HepG2 (cell line): ENCODE results near the gene ATP2C2. TPM values are rescaled to one million over a fixed set of nuclear protein-coding genes. Genes with fewer than 3 reads are reported as not detected.

Experiments used
- ATAC-seq: fragments of 200-7000 bp; cut with Tn5 transposase; 3 replicates; pipeline ENCODE4 v1.9.1; 2020; ENCODE audit warnings: mild to moderate bottlenecking, moderate library complexity
- BruUV-seq: library from RNA; stranded (reverse); fragments of 400-500 nt; replicated peaks from 2 replicates; lab custom pipeline; 2021; lab: Mats Ljungman, UMichigan
- CTCF ChIA-PET: fragments of 300-600 bp; formaldehyde crosslinking; extraction: SDS; loops from one replicate; lab custom pipeline; 2021; ENCODE audit warnings: low total read pairs, inconsistent platforms, low intra/inter-chr PET ratio; lab: Yijun Ruan, JAX
- POLR2A ChIA-PET: fragments of 350-600 bp; sonication (Branson Sonifier 250); formaldehyde crosslinking; loops from one replicate; lab custom pipeline; 2020; ENCODE audit warnings: antibody characterized with exemption, inconsistent platforms; lab: Yijun Ruan, JAX
- DNase-seq: peaks from one replicate; pipeline ENCODE4 v3.0.0-alpha.2; 2015; ENCODE audit warnings: low spot score
- FAIRE-seq: peaks from 3 replicates; lab custom pipeline; 2011; peaks lifted over from hg19 to GRCh38; lab: Jason Lieb, UNC
- H2AFZ ChIP-seq: one replicate; pipeline ENCODE4 v1.6.1; 2011; ENCODE audit warnings: low read length, inconsistent platforms
- H3K27ac ChIP-seq: fragments of 300-600 bp; 3 replicates; pipeline ENCODE4 v1.8.0; 2011; ENCODE audit warnings: mixed run types, mild to moderate bottlenecking, mixed read lengths, low read length, inconsistent platforms; ENCODE audit not compliant: insufficient read depth; ENCODE audit errors: extremely low read length
- H3K27me3 ChIP-seq, 2 experiments: fragments of 200-600 bp in 1 of 2; 2 replicates in 1 of 2; 3 replicates in 1 of 2; pipeline versions ENCODE4 v1.6.0 to v1.8.0; 2011; ENCODE audit warnings: low read length in 2 of 2, mild to moderate bottlenecking in 2 of 2, moderate library complexity in 2 of 2, inconsistent platforms in 1 of 2; ENCODE audit not compliant: insufficient read depth in 2 of 2, control insufficient read depth in 1 of 2
- H3K36me3 ChIP-seq, 2 experiments: fragments of 200-600 bp in 1 of 2; replicated peaks in 1 of 2; 2 replicates in 1 of 2; 3 replicates in 1 of 2; pipeline versions ENCODE4 v1.5.1 to v1.8.0; 2011; ENCODE audit warnings: low read length in 2 of 2, inconsistent platforms in 1 of 2; ENCODE audit not compliant: insufficient read depth in 2 of 2, control insufficient read depth in 1 of 2
- H3K4me1 ChIP-seq: 2 replicates; pipeline ENCODE4 v1.5.1; 2012; ENCODE audit warnings: low read length, inconsistent platforms; ENCODE audit not compliant: insufficient read depth
- H3K4me2 ChIP-seq: 2 replicates; pipeline ENCODE4 v1.6.0; 2011; ENCODE audit warnings: low read depth, low read length, inconsistent platforms
- H3K4me3 ChIP-seq, 3 experiments: fragments of 200-600 bp in 1 of 3; sonication (generic), shearing (Covaris generic) in 1 of 3; replicated peaks in 1 of 3; 2 replicates each; pipeline ENCODE4 v1.5.1; 2011 to 2016; ENCODE audit warnings: low read length in 3 of 3, inconsistent platforms in 2 of 3, low read depth in 2 of 3, mild to moderate bottlenecking in 2 of 3, control low read depth in 1 of 3, mixed read lengths in 1 of 3; ENCODE audit not compliant: insufficient read depth in 1 of 3
- H3K79me2 ChIP-seq: one replicate; pipeline ENCODE4 v1.6.1; 2011; ENCODE audit warnings: low read length, inconsistent platforms; ENCODE audit not compliant: insufficient read depth
- H3K9ac ChIP-seq: 2 replicates; pipeline ENCODE4 v1.6.0; 2011; ENCODE audit warnings: mild to moderate bottlenecking, low read depth, low read length, inconsistent platforms; ENCODE audit not compliant: insufficient read depth
- H3K9me3 ChIP-seq: 2 replicates; pipeline ENCODE4 v1.5.1; 2012; ENCODE audit warnings: mild to moderate bottlenecking, low read length
- H4K20me1 ChIP-seq: 2 replicates; pipeline ENCODE4 v1.6.0; 2011; ENCODE audit warnings: inconsistent platforms, mild to moderate bottlenecking, low read length, moderate library complexity; ENCODE audit not compliant: insufficient read depth
- ATAD3A ChIP-seq: sonication (generic); formaldehyde crosslinking; IDR thresholded peaks from 2 replicates; pipeline ENCODE4 v1.4.0; 2020; ENCODE audit warnings: missing genetic modification reagents
- GTF3A ChIP-seq: sonication (generic); formaldehyde crosslinking; conservative IDR thresholded peaks from 2 replicates; pipeline ENCODE4 v1.4.0; 2020; ENCODE audit warnings: mild to moderate bottlenecking, missing genetic modification reagents
- ISX ChIP-seq: sonication (generic); formaldehyde crosslinking; conservative IDR thresholded peaks from 2 replicates; pipeline ENCODE4 v1.5.0; 2020; ENCODE audit warnings: missing genetic modification reagents
- RBM39 ChIP-seq: fragments of 200-400 bp; formaldehyde crosslinking; IDR thresholded peaks from one replicate; pipeline ENCODE4 v1.6.1; 2018; ENCODE audit warnings: antibody characterized with exemption, mild to moderate bottlenecking, low read depth, low read length; ENCODE audit not compliant: poor library complexity, severe bottlenecking
- SETDB1 ChIP-seq: sonication (generic); formaldehyde crosslinking; IDR thresholded peaks from 2 replicates; pipeline ENCODE4 v1.5.1; 2020; ENCODE audit warnings: missing genetic modification reagents, mild to moderate bottlenecking, borderline replicate concordance
- TBL1XR1 ChIP-seq: fragments of 150-350 bp; IDR thresholded peaks from 2 replicates; pipeline ENCODE4 v1.6.1; 2014; ENCODE audit warnings: borderline replicate concordance, low read length; ENCODE audit not compliant: partially characterized antibody
- ZNF556 ChIP-seq: sonication (generic); formaldehyde crosslinking; IDR thresholded peaks from 2 replicates; pipeline ENCODE4 v1.4.0; 2020; ENCODE audit warnings: mild to moderate bottlenecking, missing genetic modification reagents, borderline replicate concordance
- ZSCAN22 ChIP-seq: sonication (generic); formaldehyde crosslinking; IDR thresholded peaks from 2 replicates; pipeline ENCODE4 v1.4.0; 2020; ENCODE audit warnings: mild to moderate bottlenecking, missing genetic modification reagents
- WGBS: methylation state at CpG from one replicate; pipeline ENCODE4 v1.1.6; 2017; ENCODE audit warnings: low lambda C conversion rate; 5-methylcytosine and 5-hydroxymethylcytosine counted together
- in situ Hi-C: cut with HindIII; loops from 2 replicates; pipeline ENCODE4 v1.10.0; 2017; ENCODE audit warnings: low pct_unique_long_range_greater_than_20kb; ENCODE audit not compliant: extremely low pct_ligation_motif_present
- intact Hi-C: fragments of 100-400 bp; cut with micrococcal nuclease; formaldehyde crosslinking; loops from one replicate; pipeline ENCODE4 v1.10.0; 2022; ENCODE audit not compliant: unreplicated experiment
- polyA plus RNA-seq, 8 experiments: library from polyadenylated mRNA; depleted of rRNA in 3 of 8; stranded (reverse) in 7 of 8; unstranded in 1 of 8; fragments of >200 nt; fragmentation: Illumina TruSeq in 4 of 8; extraction: Trizol in 4 of 8; gene quantifications; 2 replicates each; pipeline versions ENCODE4 v1.2.1 to v1.2.3, GENCODE V29; 2011 to 2016; ENCODE audit warnings: low read depth in 4 of 8, missing spikeins in 1 of 8, mixed read lengths in 1 of 8; ENCODE audit not compliant: insufficient read depth in 1 of 8
- total RNA-seq, 5 experiments: library from RNA; depleted of rRNA; stranded (reverse); fragments of >200 nt; fragmentation: Illumina TruSeq; extraction: Trizol; gene quantifications; 2 replicates each; pipeline ENCODE4 v1.2.3, GENCODE V29; 2016; ENCODE audit warnings: low read depth in 1 of 5
- TF ChIP-seq, protein P1 (sequence below): sonication (generic); formaldehyde crosslinking; IDR thresholded peaks from 2 replicates; pipeline ENCODE4 v1.8.0; 2023; ENCODE audit warnings: mild to moderate bottlenecking, missing genetic modification reagents

The ATP2C2 gene
- total and polyA plus RNA-seq, 2 of the 13 experiments (the other 11 are each of a cell fraction or from before 2014, with no cell fraction given), result 0.07 TPM; not detected in 1

DNA sequence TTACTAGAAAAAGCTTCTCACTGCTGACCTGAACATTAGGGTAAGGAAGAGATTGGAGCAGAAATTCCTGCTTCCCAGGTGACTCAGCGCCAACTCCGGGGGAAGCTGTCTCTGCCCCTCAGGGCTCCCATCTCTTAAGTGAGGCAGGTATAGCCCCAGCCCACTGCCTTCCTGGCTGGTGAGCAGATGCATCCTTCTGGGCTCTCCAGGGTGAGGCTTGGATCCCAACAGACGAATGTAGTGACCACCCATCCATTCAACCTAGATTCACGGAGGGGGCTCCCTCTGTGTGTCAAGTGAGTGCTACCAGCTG, 3.2 kb downstream of the ATP2C2 start:
- no peak overlapping the region for H3K4me2 ChIP-seq
- WGBS, result 18% methylated on average over 4 of the region's 4 CpGs
- peaks cover 0 to 53% of the 10 kb centered on the region in 2 experiments; a peak in 4 of 5 replicates for H3K27me3 ChIP-seq
- DNase-seq (no peak), ATAC-seq (no peak), FAIRE-seq (no peak)
- TF ChIP-seq GTF3A (no peak), ZNF556 (CRISPR knock-in tag) (no peak), ATAD3A (CRISPR knock-in tag) (no peak), TBL1XR1 (no peak), ISX (CRISPR knock-in tag) (no peak), SETDB1 (no peak), RBM39 (no peak), ZSCAN22 (CRISPR knock-in tag) (no peak)
- TF ChIP-seq, protein P1, sequence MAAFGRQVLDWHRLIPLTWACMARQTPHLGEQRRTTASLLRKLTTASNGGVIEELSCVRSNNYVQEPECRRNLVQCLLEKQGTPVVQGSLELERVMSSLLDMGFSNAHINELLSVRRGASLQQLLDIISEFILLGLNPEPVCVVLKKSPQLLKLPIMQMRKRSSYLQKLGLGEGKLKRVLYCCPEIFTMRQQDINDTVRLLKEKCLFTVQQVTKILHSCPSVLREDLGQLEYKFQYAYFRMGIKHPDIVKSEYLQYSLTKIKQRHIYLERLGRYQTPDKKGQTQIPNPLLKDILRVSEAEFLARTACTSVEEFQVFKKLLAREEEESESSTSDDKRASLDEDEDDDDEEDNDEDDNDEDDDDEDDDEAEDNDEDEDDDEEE (CRISPR knock-in tag), result no peak
- intact Hi-C loops (no loop called here), in situ Hi-C loops (no loop called here)
- no peaks in the 10 kb centered on the region for H3K79me2 ChIP-seq
- H3K4me3 ChIP-seq, result no peak overlapping the region
- POLR2A ChIA-PET, result no interaction called here
- H3K9ac ChIP-seq, result no peak overlapping the region
- H3K36me3 ChIP-seq, result no peaks in the 10 kb centered on the region
- no peak overlapping the region for H2AFZ ChIP-seq
- H3K27ac ChIP-seq, result no peak overlapping the region
- CTCF ChIA-PET, result no interaction called here
- no TSS peak for BruUV-seq
- H3K9me3 ChIP-seq, result no peaks in the 10 kb centered on the region
- no peaks in the 10 kb centered on the region for H4K20me1 ChIP-seq
- H3K4me1 ChIP-seq, result peaks cover 17% of the 10 kb centered on the region
